ENCODE data around the gene TBX18. TPM values are rescaled to one million over a fixed set of nuclear protein-coding genes. Genes with fewer than 3 reads are reported as not detected.

TBX18 gene
- total RNA-seq, 1 donor from 2014 or later: 0.30 TPM

DNA sequence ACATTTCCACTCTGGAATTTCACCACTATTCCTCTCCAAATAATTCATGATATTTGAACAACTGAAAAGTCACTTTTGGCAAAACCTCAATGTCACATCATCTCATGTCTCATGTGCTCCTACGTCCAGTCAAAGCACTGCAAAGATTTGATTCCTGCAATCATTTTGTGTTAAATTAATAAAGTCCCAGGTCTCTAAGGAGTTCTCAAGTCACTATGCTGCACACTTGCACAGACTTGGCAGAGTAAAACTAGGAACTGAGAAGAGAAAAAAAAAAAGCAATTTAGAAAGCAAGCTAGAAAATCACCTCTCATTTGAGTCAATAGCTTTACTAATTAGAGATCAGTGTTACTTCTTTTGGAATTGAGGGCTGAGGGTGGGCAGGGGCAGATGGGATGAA lies 11.2 kb downstream of the TBX18 start:
- no peak for ATAC-seq
- no peak for DNase-seq (ENCODE audit: low spot score)

DNA sequence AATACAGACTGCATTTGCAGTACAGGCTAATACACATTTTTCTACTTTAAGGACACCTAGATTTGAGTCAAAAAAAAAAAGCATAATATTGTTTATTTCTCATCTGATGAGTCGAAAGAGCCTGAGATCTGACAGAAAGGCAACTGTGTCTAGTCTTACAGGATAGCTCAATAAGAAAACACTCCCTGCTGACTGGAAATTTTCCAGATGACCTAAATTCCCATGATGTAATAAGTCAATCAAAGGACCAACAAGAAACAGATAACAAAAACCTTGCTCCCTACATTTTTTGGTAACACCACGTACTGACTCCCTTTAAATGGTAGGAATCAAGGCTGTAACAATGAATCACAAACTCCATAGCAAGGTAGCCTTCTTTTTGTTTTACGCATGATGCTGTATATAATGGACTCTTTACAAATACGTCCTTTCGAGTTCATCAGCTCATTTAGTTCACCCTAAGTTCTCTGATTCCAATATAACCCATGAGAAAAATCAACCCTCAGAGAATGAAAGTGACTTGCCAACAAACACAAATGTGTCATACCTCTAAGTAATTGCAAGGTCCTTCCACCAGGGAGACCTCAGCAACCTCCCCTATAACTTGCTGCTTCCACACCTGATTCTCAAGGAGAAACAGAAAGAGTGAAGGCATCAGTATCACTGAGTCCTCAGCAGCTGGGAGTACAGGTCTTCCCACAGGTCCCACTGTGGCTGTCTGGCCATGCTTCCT lies 12.1 kb downstream of the TBX18 start:
- ATAC-seq (no peak), DNase-seq (ENCODE audit: low spot score) (no peak)

DNA sequence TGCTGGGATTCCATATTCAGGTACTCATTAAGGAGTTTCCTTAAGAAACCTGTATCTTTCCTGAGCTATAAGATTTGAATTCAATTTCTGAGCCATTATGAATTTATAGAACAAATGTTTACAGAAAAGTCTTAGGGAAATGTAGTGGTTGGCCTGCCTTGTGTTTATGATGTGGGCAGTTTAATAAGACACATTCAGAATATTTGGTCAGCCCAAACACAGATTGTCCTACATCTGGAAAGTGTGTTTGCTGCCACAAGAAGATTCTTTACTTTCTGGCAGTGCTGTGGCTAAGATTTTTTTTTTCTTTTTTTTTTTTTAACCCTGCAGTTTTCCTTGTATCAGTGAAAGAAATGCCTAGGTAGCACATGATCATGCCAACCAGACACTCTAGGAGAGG lies 15.2 kb downstream of the TBX18 start:
- ATAC-seq (no peak), DNase-seq (ENCODE audit: low spot score) (no peak)

DNA sequence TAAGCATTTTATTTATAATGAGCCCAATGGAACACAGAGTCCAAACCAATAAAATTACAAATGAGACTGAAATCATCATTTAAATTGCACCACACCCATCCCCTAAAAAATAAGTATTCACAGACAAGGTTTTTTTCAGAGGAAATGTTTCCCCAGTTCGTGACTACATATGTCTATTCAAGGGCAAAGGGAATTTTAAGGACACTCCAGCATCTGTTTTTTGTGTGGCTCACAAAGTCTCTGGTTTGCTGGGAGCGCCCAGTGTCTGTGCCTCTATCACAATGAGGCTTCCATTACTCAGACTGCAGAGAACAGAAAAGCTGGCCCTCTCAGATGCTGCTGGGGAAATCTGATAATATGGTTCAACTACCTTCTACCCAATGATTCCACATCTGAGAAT lies 16.0 kb downstream of the TBX18 start:
- DNase-seq (ENCODE audit: low spot score) (no peak), ATAC-seq (no peak)

DNA sequence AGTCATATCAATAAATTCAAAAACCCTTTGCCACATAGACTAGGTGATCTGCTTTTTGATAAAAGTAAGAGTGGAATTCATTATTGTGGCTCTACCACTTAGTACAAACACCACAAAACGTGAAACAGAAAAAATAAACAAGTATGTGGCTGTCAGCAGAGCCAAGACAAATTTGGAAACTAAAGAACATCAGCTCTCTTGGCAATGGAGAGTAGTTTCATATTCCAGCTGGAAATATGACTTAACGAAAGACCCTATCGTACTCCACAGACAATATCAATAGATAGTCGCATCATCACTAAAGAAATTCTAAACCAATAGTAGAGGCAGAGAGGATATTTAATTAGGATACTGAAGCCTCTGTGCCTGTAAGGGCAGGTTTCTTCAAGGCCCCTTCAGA lies 20.8 kb downstream of the TBX18 start:
- ATAC-seq: no peak
- DNase-seq (ENCODE audit: low spot score): no peak

DNA sequence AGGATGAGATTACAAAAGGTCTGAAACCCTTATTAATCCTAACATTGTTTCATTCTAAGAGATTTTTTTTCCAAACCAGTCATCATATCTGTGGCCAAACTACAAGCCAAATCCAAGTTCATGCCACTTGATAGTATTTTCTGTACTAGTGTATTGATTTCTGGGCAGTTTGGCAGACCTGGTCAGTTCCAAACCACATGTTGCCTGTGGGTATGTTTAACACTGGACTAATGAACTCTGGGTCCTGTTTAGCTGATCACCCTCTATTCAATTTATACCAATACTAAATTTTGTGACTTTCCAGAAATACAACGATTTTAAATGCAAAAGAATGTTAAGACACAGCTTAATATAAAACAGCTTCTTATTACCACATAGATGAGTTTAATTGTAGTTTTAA lies 24.0 kb downstream of the TBX18 start:
- ATAC-seq (peak; percentile 98), DNase-seq (ENCODE audit: low spot score) (peak; percentile 48)

DNA sequence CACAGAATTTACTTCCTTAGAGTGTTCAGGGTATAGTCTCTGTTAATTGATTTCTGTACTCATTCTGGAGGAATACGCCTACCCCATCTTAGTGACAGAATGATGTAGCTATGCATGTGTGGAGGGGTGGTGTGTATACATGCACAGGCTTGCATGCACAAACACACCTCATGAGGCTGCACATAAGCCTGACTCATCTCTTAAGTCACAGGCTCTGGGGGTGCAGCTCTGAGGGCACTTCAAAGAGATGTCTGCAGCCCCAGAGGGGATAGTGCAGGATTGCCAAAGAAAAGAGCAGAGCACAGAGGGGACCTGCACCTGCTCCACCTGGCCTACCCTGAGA lies 24.6 kb downstream of the TBX18 start:
- DNase-seq (ENCODE audit: low spot score): no peak
- peak; percentile 14 for ATAC-seq

DNA sequence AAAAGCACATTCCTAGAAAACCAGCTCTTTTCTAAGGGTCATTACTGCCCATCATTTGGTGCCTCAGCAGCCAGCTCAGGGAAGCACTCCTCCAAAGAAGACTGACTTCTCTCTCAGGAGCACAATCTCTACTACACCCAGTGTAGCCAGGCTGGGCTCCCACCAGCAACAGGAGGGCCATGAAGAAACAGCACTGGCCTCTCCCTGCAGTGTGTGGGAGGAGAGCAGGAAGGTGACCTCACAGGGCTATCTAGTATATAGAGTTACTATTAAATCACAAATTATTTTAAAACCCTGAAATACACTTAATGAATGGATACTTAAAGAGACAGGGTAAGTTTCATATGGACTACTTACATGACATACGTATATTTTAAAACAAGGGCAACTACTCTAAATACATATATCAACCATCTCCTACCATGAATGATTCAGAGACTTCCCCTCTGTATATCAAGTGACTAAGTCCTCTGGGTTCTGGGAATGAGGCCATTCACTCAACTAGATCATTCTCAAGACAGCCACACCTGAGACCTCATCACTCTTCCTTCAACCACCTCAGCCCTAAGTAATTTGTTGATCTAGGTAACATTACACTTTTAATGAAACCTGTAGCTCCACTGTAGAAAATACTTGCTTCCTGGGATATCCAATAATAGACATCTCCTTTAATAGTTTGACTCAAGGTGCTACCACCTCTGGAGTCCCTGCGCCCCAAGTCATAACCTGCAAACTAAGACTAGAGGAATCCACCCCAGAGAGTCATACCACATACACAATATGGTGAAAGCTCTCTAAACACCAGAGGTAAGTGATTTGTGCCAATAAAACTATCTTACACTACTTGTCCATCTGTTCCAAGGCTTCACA lies 25.2 kb downstream of the TBX18 start:
- ATAC-seq (no peak), DNase-seq (ENCODE audit: low spot score) (no peak)

DNA sequence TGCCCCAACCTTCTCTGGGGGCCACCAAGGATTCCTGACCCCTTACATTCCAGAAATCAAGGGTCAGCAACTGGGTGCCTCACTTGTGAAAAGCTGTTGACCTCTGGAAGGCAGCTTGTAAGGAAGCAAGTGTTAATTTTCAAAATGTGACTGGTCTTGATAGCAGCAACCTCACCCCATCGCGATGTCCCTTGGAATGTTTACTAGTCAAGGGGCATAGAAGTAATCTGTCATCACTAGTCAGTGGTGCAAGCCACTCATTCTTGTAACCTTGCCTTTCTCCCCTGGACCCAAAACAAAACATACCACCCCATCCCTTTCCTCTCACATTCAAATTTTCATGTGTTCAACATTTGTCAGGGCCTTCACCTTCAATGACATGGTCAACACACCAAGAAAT lies 30.5 kb downstream of the TBX18 start:
- ATAC-seq: no peak
- DNase-seq (ENCODE audit: low spot score): no peak

DNA sequence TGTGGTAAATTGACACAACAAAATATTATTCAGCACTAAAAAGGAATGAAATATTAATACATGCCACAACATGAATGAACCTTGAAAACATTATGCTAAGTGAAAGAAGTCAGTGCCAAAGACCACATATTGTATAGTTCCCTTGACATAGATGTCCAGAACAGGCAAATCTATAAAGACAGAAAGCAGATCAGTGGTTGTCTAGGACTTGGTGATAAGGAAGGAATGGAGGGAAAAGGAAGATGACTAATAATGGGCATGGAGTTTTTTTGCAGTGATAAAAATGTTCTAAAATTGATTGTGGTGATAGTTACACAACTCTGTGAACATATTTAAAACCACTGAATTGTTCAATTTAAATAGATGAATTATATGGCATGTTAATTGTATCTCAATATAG lies 32.5 kb downstream of the TBX18 start:
- DNase-seq (ENCODE audit: low spot score): no peak

DNA sequence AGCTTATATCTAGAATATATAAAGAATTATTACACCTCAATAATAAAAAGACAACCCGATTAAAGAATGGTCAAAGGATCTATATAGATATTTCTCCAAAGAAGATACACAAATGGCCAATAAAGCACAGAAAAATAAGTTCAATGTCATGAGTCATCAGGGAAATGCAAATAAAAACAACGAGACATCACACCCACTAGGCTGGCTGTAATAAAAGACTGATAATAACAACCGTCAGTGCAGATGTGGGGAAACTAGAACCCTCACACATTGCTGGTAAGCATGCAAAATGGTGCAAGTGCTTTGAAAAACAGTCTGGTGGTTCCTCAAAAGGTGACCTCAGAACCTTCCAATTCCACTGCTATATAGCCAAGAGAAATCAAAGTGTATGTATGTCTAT lies 33.0 kb downstream of the TBX18 start:
- DNase-seq (ENCODE audit: low spot score): no peak

More for the DNA sequence above, 32.5 kb downstream of the TBX18 start:
- no peak for ATAC-seq

DNA sequence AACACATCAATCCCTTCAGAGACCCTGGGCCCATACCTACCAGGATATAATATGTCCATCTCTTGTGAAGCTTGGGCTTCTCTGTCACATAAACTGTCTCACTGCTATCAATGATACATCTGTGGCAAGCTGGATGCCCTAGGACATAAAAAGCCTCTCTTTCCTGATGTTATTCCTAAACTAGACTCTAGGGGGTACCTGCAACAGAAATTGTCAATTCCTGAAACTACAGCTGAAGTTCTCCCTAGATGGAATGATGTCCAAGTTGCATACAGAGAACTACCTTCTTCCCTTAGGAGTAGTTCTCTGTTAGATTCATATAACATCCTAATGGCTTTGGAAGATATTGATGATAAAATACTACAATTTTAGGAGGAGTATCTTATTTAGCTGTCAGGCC lies 35.8 kb downstream of the TBX18 start:
- ATAC-seq: peak; percentile 93
- DNase-seq (ENCODE audit: low spot score): no peak

More for the DNA sequence above, 33.0 kb downstream of the TBX18 start:
- ATAC-seq: no peak

DNA sequence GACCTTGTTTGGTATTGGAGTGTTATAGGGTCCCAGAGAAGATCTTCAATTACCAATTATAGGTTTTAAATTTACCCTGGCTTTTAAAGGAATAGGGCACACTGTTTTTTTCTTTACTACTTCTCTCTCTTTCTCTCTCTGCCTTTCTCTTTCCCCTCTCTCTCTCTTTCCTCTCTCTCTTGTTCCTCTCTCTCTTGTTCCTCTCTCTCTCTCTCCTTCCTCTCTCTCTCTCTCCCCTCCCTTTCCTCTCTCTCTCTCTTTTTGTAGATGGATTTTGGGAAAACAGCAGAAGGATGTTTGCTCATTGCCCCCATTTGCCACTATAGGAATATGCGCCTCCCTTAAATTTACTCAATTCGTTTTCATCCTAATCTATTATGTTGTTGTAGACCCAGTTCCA lies 45.2 kb downstream of the TBX18 start:
- DNase-seq (ENCODE audit: low spot score) (no peak), ATAC-seq (no peak)

DNA sequence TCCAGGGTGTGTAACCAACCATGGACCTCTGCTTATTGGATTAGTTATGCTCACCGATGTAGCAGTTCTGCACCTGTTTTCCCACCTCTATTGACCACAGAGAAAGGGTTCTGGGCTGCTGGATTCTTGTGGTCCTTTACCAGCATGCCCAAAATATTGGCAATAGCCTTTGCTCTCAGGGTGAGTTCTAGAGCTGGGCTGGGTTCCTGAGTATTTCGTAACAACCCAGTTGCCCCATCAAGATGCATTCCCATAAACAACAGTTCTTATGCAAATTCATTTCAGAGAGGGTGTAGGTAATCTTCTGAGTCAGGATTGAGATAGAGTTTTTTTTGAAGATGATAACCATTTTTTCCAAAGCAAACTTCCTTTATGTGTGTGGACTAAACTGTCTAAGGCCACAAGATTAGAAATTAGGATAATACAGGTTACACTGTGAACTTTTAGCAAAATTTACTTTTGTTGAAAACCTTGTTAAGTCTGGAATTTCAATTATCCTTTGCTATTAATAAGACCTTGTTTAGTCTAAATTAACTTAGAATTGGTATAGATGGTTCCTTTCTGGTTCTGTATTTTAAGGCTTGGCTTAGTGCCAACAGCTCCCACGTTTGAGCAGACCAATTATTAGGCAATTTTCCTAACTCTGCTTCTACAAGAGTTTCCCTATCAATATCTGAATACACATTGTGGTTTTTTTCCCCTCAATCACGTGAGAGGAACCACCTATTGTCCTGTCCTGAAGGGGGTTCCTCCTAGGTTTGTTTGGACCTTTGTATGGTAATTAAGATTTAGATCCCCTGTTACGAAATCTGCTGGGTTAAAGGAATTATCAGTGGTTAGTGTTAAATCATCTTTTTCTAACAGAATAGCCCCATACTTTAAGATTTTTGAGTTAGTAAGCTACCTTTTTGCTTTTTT lies 46.1 kb downstream of the TBX18 start:
- ATAC-seq: no peak
- no peak for DNase-seq (ENCODE audit: low spot score)

DNA sequence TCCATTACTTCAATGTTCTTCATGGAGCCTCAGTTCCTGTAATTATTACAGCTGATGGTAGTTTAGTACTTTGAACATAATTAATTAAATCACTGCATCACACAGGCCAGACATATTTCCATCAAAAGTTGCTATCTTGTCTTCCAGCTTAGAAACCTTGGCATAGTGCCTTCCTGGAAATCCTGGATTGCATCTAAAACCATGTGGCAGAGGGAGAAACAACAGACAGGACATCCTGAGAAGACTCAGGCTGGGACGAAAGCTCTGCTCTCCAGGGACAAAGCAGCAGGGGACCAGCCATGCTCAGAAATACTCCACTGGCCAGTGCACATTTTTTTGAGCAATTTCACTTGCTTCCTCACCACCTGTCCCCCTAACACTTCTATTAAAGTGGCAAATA lies 55.3 kb downstream of the TBX18 start:
- no peak for ATAC-seq

DNA sequence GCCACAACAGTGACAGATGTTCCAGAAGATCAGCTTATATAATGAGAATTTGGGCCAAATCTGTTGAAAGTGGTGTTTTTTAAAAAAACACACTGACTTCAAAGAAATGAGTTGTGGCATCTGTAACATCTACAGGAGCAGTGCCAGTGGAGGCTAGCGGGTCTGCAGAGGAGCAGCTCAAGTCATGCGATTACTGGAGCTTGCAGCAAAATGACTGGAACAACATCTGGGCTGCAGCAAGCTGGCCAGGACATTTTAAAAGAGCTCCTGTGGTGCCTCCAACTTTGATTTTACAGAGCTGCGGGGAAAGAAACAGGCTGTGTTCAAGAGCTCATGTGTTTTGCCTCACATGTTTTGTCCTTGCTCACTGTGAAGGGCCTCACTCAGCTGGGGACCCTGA lies 57.2 kb downstream of the TBX18 start:
- DNase-seq (ENCODE audit: low spot score) (no peak), ATAC-seq (no peak)

More for the DNA sequence above, 55.3 kb downstream of the TBX18 start:
- DNase-seq (ENCODE audit: low spot score): no peak

DNA sequence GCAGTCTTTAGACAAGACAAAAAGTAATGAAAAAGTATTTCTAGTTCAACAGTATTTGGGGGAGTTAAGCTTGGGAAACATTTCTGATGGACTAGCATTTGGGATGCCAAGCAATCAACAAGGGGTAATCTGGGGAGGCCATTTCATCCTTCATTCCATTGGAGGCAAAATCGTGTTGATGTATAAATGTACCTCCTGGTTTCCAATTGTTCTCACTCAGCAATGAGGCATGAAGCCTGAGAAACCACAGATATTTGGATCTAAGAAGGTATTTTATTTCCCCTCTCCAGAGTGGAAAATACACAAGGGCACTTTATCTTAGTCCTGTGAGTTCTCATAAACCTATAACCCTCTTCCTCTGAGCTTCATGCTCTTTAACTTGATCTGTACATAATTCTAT lies 68.2 kb downstream of the TBX18 start:
- no peak for DNase-seq (ENCODE audit: low spot score)
- no peak for ATAC-seq

DNA sequence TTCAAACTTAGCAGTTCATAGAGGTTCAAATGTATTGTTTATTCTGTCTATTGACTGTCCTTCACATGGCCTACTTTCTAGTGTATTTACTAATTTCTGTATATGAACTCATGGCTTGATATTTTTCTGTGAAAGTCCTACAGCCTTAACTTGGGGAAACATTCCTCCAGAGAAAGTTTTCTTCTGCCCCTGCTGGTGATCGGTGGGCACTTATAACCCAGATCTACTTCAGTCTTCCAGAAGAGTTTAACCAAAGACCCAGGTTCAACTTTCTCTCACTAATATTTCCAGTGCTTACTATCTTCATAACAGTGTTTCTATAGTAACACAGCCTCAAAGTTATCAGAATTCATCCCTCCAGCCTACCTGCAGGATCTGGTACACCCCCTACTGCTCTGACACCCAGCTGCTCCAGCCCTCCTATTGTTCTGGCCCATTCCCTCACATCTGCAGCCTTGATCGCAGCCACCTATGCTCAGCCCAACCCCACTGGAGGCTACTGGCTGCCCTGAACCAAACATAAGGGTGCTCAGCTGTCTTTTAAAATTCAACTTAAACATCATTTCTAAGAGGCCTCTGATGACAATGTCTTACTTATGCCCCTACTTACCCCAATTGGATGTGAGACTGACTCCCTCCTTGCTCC lies 72.3 kb downstream of the TBX18 start:
- no peak for DNase-seq (ENCODE audit: low spot score)
- ATAC-seq: no peak

DNA sequence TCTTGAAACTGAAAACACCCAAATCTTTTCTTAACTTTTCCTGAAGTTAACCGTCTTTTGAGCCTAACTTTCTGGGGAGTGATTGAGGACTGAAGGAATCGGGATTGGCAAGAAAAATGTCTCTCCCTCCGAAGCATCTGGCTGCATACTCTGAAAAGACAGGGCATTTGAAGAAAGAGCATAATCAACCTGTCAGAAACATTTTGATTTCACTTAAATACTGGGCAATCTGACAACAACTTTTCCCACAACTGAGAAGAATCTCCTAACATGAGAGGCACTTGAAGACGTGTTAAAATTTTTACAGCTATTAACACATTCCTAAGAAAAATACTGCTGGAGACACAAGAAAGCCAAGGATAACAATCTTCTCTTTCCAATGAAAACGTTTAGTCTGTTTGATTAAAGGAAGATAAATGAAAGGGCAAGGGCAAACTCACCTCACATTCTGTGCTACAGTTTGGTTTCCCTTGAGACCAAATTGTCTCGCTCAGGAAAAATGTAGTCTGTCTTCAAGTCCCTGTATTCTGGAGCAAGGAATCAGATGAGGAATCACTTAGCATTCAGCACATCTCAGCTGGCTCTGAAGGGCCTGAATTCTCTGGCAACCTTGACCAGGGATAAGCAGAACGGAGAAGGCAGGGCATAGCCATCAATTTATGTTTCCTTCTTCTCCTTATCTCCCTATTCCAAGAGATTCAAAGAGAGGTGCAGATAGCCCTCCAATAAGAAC lies 76.1 kb downstream of the TBX18 start:
- ATAC-seq (no peak), DNase-seq (ENCODE audit: low spot score) (no peak)

DNA sequence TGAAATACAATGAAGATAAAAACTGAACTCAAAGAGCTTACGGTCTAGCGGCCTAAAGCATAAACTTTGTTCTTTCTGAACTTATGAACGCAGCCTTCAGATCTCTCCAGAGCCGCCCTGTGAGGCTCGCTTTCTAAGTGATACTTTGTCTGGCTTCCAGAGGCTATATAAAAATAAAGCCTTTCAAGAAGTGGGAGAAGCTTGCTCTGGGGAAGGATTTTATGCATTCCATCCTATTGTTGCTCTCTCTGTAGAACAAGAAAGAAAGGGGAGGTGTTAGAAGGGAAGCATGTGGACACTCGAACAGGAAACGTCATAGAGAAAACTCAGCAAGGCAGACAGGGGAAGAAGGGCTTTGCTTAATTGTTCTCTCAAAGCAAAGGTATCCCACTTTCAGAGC lies 77.0 kb downstream of the TBX18 start:
- DNase-seq (ENCODE audit: low spot score) (no peak), ATAC-seq (no peak)
